GM03348 (cell line): ENCODE measurements around the gene ENDOD1.

ENCODE experiments used
- DNase-seq: peaks from one replicate; pipeline ENCODE4 v3.0.0; 2012; ENCODE audit warnings: low spot score

ENDOD1 gene

DNA sequence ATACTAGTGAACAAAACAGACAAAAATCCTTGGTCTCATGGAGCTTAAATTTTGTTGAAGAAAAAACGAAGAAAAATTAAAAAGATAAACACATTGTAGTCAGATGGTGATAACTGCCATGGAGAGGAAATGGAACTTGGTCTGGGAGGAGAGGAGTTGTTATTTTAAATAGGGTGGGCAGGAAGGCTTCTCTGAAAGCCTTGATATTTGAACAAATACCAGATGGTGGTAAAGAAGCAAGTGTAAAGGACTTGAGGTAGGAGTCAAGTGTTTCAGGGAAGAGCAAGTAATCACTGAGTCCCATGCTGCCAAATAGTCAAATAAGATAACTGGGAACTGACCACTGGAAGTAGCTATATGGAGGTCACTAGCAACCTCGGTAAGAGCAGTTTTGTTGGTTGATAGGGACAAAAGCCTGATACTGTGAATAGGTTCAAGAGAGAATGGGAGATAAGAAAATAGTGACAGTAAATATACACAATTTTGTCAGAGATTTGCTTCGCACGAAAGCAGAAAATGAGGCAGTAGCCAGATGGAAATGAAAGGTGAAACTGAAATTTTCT, 86.3 kb downstream of the ENDOD1 start:
- DNase-seq, result no peak
